Activated CD8-positive, alpha-beta memory T cell treated with anti-CD3 and anti-CD28 coated beads, Interleukin-2, amount 10 ng/mL, durations not matched to agents 7 days and 5 days (primary cell): ENCODE measurements around the gene DLEC1. TPM values are rescaled to one million over a fixed set of nuclear protein-coding genes. Genes with fewer than 3 reads are reported as not detected.

Source experiments
- ATAC-seq: fragments of 150-1000 bp; cut with Tn5 transposase; one replicate; pipeline ENCODE4 v1.10.0; 2021; ENCODE audit warnings: moderate library complexity
- CTCF ChIA-PET: fragments of 350-600 bp; sonication (Branson Sonifier 250); formaldehyde crosslinking; loops from one replicate; lab custom pipeline; 2021; ENCODE audit warnings: antibody characterized with exemption; lab: Charles Lee
- DNase-seq: peaks from one replicate; pipeline ENCODE4 v3.0.0-alpha.2; 2020
- H3K27ac Mint-ChIP-seq: one replicate; pipeline ENCODE4 v1.8.0; 2021; ENCODE audit warnings: mild to moderate bottlenecking, mixed read lengths
- H3K27me3 Mint-ChIP-seq: one replicate; pipeline ENCODE4 v1.8.0; 2021; ENCODE audit warnings: mixed read lengths
- H3K36me3 Mint-ChIP-seq: one replicate; pipeline ENCODE4 v1.8.0; 2021; ENCODE audit warnings: mild to moderate bottlenecking, mixed read lengths
- H3K4me1 Mint-ChIP-seq: one replicate; pipeline ENCODE4 v1.8.0; 2021; ENCODE audit warnings: mixed read lengths
- H3K4me3 Mint-ChIP-seq: one replicate; pipeline ENCODE4 v1.8.0; 2021; ENCODE audit warnings: mild to moderate bottlenecking, moderate library complexity, mixed read lengths
- H3K9me3 Mint-ChIP-seq: one replicate; pipeline ENCODE4 v1.8.0; 2022; ENCODE audit warnings: low read depth, mixed read lengths
- total RNA-seq, 2 experiments: library from RNA; stranded (reverse); gene quantifications; one replicate each; pipeline ENCODE4 v1.2.3, GENCODE V29; 2021

DLEC1 gene
- 1 to 10 TPM in 1 of 2 experiments, under 1 TPM in 1; 0.26 to 1.1 TPM for total RNA-seq

DNA sequence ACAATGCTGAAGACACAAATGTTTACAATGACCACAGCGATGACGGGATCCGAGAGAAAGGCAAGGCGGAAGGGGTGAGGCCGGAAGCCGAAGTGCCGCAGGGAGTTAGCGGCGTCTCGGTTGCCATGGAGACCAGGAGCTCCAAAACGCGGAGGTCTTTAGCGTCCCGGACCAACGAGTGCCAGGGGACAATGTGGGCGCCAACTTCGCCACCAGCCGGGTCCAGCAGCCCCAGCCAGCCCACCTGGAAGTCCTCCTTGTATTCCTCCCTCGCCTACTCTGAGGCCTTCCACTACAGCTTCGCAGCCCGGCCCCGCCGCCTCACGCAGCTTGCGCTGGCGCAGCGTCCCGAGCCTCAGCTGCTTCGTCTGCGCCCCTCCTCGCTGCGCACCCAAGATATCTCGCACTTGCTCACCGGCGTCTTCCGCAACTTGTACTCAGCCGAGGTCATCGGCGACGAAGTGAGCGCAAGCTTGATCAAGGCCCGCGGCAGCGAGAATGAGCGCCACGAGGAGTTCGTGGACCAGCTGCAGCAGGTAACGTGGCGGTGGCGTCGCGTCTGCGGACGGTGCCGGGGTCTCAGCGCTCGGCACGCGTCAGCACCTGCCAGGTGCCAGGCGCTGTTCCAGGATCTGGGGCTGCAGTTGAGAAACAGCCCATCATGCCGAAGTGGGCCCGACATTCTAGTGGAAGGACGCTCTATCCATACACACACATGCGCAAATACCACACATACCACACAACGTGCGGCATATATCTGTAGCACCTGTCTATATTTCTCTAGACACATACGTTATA lies at the start of gene DLEC1:
Gene DLEC1, plus strand, starts transcription at position 108 of the 798 bp plus-strand sequence. Its CDS starts 18 bp downstream, at position 126.
- CTCF ChIA-PET, result interaction anchor here (0.7 to 3.0 kb wide), 12 partner anchors 10 to 184 kb away, joined by 3 to 17 read pairs (median 4); partner anchors contain the start of genes ACAA1 and PLCD1
- H3K4me1 Mint-ChIP-seq, result peaks cover 30% of the 10 kb centered on the region
- peak within 1 kb of the TSS; percentile 95 for H3K27ac Mint-ChIP-seq
- H3K9me3 Mint-ChIP-seq, result peaks cover 7% of the 10 kb centered on the region
- H3K4me3 Mint-ChIP-seq, result peak within 1 kb of the TSS; percentile 55
- ATAC-seq (peak; percentile 79), DNase-seq (peak; percentile 97)
- peaks cover 10% of the 10 kb centered on the region for H3K36me3 Mint-ChIP-seq
- H3K27me3 Mint-ChIP-seq, result peaks cover 2% of the 10 kb centered on the region

DNA sequence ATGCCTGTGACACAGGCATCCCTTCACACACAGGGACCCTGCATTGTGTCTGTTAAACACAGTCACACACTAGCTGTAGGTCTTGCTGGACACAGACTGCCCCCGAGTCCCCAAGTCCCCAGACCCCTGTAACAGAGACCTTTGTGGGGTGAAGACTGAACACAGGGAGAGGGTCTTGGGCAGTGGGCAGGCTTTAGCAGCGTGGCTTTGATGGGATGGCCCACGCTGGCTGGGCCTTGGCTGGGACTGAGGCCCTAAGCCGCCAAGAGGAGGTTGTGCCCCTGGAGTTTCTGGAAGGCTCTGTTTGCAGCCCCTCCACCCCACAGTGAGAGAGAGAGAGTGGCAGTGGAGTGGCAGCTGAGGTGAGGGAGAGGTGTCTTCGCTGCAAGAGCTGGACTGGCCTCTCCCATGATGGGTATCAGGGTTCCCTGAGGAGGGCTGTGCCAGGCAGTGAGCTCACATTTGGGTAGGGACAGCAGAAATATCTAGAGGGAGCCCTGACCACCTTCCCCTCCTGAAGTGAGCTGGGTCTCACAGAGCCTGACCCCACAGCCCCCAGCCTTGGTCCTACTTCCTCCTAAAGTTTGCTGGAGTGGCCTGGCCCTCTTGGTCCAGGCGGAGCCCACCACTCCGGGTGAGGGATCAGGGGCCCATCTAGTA lies 49.1 kb upstream of the DLEC1 start:
- no peak overlapping the region for H3K27ac Mint-ChIP-seq
- no peaks in the 10 kb centered on the region for H3K9me3 Mint-ChIP-seq
- H3K4me3 Mint-ChIP-seq, result no peak overlapping the region
- CTCF ChIA-PET, result interaction anchor here (1.5 kb wide), 1 partner anchor 15 kb away, joined by 8 read pairs; no protein-coding TSS in a partner anchor
- DNase-seq, result no peak
- H3K27me3 Mint-ChIP-seq, result no peaks in the 10 kb centered on the region
- peaks cover 15% of the 10 kb centered on the region for H3K4me1 Mint-ChIP-seq
- no peak for ATAC-seq
- H3K36me3 Mint-ChIP-seq, result no peaks in the 10 kb centered on the region

DNA sequence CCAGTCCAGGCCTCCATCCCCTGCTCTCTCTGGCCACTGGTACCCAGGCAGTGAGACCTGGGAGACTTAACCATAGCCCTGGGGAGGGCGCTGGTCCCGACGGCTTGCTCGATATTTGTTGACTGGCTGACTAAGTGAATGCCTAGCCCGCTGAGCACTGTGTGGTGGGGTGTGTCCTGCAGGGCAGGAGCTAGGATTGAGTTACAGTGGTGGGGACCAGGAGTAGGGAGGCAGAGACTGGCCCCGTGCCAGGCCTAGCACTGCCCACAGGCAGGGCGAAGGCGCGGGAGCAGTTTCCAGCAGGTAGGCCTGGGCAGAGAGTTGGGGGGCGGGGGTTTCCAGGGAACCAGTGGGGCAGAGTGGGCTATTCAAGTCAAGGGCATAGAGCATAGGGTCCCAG lies 48.5 kb upstream of the DLEC1 start, which contains the start of gene VILL:
Gene VILL, plus strand, starts transcription at position 260 of the 400 bp plus-strand sequence. CDS start 2,887 bp downstream, outside the sequence.
- Mint-ChIP-seq H3K4me1 (peaks cover 21% of the 10 kb centered on the region), H3K27ac (no peak within 1 kb of the TSS), H3K36me3 (peaks cover 4% of the 10 kb centered on the region), H3K9me3 (no peaks in the 10 kb centered on the region), H3K4me3 (no peak within 1 kb of the TSS), H3K27me3 (no peaks in the 10 kb centered on the region)
- CTCF ChIA-PET, result interaction anchor here (1.5 kb wide), 1 partner anchor 16 kb away, joined by 8 read pairs; no protein-coding TSS in a partner anchor
- DNase-seq (no peak), ATAC-seq (no peak)

- Mint-ChIP-seq H3K4me3 (no peak overlapping the region), H3K27ac (no peak overlapping the region)
Observed at GRCh38 chr3:37991109-37991508, 47.9 kb upstream of the DLEC1 start.

GRCh38 chr3:37991823-37992222 lies 47.2 kb upstream of the DLEC1 start:
- DNase-seq (no peak), ATAC-seq (no peak)
- CTCF ChIA-PET, result interaction anchor here (1.4 to 1.9 kb wide), 2 partner anchors 16 to 17 kb away, joined by 3 to 7 read pairs; no protein-coding TSS in a partner anchor
- no peaks in the 10 kb centered on the region for H3K27me3 Mint-ChIP-seq
- no peak overlapping the region for H3K4me3 Mint-ChIP-seq
- H3K9me3 Mint-ChIP-seq, result no peaks in the 10 kb centered on the region
- peaks cover 17% of the 10 kb centered on the region for H3K36me3 Mint-ChIP-seq
- H3K27ac Mint-ChIP-seq, result no peak overlapping the region
- H3K4me1 Mint-ChIP-seq, result peaks cover 34% of the 10 kb centered on the region

More at GRCh38 chr3:37991109-37991508, 47.9 kb upstream of the DLEC1 start:
- DNase-seq, result no peak
- no peaks in the 10 kb centered on the region for H3K9me3 Mint-ChIP-seq
- peaks cover 10% of the 10 kb centered on the region for H3K36me3 Mint-ChIP-seq
- ATAC-seq, result no peak
- H3K4me1 Mint-ChIP-seq, result peaks cover 27% of the 10 kb centered on the region
- CTCF ChIA-PET, result interaction anchor here (1.5 kb wide), 1 partner anchor 16 kb away, joined by 8 read pairs; no protein-coding TSS in a partner anchor
- no peaks in the 10 kb centered on the region for H3K27me3 Mint-ChIP-seq

DNA sequence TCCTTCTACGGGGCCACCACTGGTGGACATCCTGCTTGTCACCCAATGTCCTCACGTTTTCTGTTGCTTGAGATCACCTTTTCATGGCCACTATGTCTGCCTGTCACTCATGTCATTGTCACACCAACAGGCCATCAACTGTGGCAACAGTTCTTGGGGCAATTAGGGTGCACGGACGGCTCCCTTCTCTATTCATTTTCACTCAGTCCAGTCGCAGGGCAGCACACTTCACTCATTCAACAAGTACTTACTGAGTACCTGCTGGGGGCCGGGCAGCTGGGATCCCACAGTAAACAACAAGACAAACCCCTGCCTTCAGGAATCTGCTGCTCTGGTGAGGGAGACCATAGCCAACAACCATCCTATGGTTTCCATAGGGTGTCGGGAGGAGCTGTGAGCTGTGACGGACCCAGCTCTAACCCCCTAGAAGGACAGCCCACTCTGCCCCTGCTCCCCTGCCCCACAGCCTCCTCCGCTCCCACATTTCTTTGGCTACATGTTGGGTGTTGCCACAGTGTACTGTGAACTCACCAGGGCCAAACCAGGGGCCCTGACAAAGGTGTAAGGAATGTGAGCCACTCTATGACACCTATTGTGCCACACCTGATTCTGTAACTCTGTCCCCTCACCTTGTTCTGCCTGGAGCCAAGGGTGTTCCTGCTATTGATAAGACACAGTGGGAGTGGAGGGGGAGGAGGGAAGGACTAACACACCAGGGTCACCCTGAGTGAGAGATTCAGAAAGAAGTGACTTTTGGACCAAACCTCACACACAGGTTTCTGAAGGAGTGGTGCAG lies 46.5 kb upstream of the DLEC1 start:
- H3K27me3 Mint-ChIP-seq, result no peaks in the 10 kb centered on the region
- H3K4me3 Mint-ChIP-seq, result peak overlapping the region; percentile 0
- peaks cover 19% of the 10 kb centered on the region for H3K36me3 Mint-ChIP-seq
- DNase-seq, result no peak
- CTCF ChIA-PET, result interaction anchor here (1.4 to 1.9 kb wide), 2 partner anchors 17 to 18 kb away, joined by 3 to 7 read pairs; no protein-coding TSS in a partner anchor
- H3K27ac Mint-ChIP-seq, result no peak overlapping the region
- H3K9me3 Mint-ChIP-seq, result no peaks in the 10 kb centered on the region
- ATAC-seq, result no peak
- peaks cover 39% of the 10 kb centered on the region for H3K4me1 Mint-ChIP-seq

GRCh38 chr3:37993067-37993455 lies 45.9 kb upstream of the DLEC1 start:
- Mint-ChIP-seq H3K36me3 (peaks cover 19% of the 10 kb centered on the region), H3K9me3 (no peaks in the 10 kb centered on the region), H3K4me1 (peaks cover 41% of the 10 kb centered on the region), H3K4me3 (peak overlapping the region; percentile 0), H3K27me3 (no peaks in the 10 kb centered on the region), H3K27ac (no peak overlapping the region)
- CTCF ChIA-PET, result interaction anchor here (0.7 to 1.9 kb wide), 3 partner anchors 17 to 138 kb away, joined by 3 to 7 read pairs (median 3); no protein-coding TSS in a partner anchor
- ATAC-seq (no peak), DNase-seq (no peak)

DNA sequence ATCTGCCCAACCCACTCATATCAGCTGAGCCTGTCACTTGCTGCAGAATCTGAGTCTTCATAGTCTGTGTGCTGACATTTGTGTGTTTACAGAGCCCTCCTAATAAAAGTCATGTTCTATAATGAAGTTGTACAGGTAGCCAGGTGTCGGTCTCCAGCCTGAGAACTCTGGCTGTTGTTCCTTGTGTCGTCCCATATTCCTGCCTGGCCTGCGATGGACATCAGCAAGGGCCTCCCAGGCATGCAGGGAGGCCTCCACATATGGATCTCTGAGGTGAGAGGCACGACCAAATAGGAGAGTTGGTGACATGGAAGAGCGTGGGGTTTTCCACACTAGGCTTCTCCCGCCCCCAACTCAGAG lies 45.6 kb upstream of the DLEC1 start:
- H3K36me3 Mint-ChIP-seq, result peaks cover 19% of the 10 kb centered on the region
- peaks cover 44% of the 10 kb centered on the region for H3K4me1 Mint-ChIP-seq
- no peaks in the 10 kb centered on the region for H3K27me3 Mint-ChIP-seq
- H3K4me3 Mint-ChIP-seq, result peak overlapping the region; percentile 91
- peak overlapping the region; percentile 93 for H3K27ac Mint-ChIP-seq
- DNase-seq, result no peak
- H3K9me3 Mint-ChIP-seq, result no peaks in the 10 kb centered on the region
- no peak for ATAC-seq
- CTCF ChIA-PET, result interaction anchor here (0.7 to 1.9 kb wide), 2 partner anchors 19 to 138 kb away, joined by 3 to 7 read pairs; no protein-coding TSS in a partner anchor

DNA sequence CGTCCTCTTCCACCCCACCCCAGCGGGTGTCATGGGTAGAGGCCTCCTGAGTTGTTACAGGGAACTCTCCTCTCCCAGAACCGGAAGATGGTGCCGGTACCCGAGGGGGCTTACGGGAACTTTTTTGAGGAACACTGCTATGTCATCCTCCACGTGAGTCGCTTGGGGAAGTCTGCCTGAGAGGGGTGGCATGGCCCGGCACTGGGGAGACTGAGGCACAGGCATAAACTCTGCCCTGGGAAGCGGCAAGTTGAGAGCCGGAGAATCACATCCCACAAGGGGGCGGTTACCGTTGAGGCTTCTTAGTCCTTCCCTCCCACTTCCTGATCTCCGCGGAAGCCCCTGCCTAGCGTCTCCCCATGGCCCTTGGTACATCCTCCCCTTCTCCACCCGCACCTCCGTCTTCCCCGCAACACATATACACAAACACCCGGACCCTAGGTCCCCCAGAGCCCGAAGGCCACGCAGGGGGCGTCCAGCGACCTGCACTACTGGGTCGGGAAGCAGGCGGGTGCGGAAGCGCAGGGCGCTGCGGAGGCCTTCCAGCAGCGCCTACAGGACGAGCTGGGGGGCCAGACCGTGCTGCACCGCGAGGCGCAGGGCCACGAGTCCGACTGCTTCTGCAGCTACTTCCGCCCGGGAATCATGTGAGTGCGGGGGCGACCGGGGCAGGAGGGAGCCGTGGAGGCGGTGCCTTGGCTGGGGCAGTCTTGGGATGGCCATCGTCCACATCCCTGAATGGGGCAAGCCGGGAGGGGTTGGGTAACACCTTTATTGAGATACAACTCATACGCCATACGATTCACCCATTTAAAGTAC lies 45.0 kb upstream of the DLEC1 start:
- CTCF ChIA-PET, result interaction anchor here (0.7 to 0.9 kb wide), 3 partner anchors 19 to 92 kb away, joined by 3 to 5 read pairs (median 4); no protein-coding TSS in a partner anchor
- H3K4me1 Mint-ChIP-seq, result peaks cover 49% of the 10 kb centered on the region
- peaks cover 19% of the 10 kb centered on the region for H3K36me3 Mint-ChIP-seq
- peak overlapping the region; percentile 91 for H3K4me3 Mint-ChIP-seq
- peak; percentile 71 for ATAC-seq
- peak; percentile 85 for DNase-seq
- no peaks in the 10 kb centered on the region for H3K9me3 Mint-ChIP-seq
- H3K27ac Mint-ChIP-seq, result peak overlapping the region; percentile 93
- H3K27me3 Mint-ChIP-seq, result no peaks in the 10 kb centered on the region

- peaks cover 55% of the 10 kb centered on the region for H3K4me1 Mint-ChIP-seq
- ATAC-seq (peak; percentile 4), DNase-seq (no peak)
- CTCF ChIA-PET, result interaction anchor here (0.7 to 0.9 kb wide), 3 partner anchors 20 to 93 kb away, joined by 3 to 5 read pairs (median 4); no protein-coding TSS in a partner anchor
- peaks cover 19% of the 10 kb centered on the region for H3K36me3 Mint-ChIP-seq
- peak overlapping the region; percentile 93 for H3K27ac Mint-ChIP-seq
- H3K4me3 Mint-ChIP-seq, result peak overlapping the region; percentile 91
- H3K27me3 Mint-ChIP-seq, result no peaks in the 10 kb centered on the region
- no peaks in the 10 kb centered on the region for H3K9me3 Mint-ChIP-seq
Observed at GRCh38 chr3:37994639-37994972, 44.4 kb upstream of the DLEC1 start.

GRCh38 chr3:37995652-37996641 lies 43.1 kb upstream of the DLEC1 start:
- no peak for ATAC-seq
- H3K27ac Mint-ChIP-seq, result peak overlapping the region; percentile 93
- peaks cover 55% of the 10 kb centered on the region for H3K4me1 Mint-ChIP-seq
- H3K27me3 Mint-ChIP-seq, result no peaks in the 10 kb centered on the region
- no peak for DNase-seq
- peak overlapping the region; percentile 91 for H3K4me3 Mint-ChIP-seq
- CTCF ChIA-PET, result interaction anchor here (0.6 to 1.9 kb wide), 23 partner anchors 9 to 169 kb away, joined by 3 to 14 read pairs (median 4); partner anchors contain the start of genes ACAA1, DLEC1 and OXSR1
- H3K36me3 Mint-ChIP-seq, result peaks cover 20% of the 10 kb centered on the region
- H3K9me3 Mint-ChIP-seq, result no peaks in the 10 kb centered on the region
